Neural crest cell (in vitro differentiated cells): Measurements from ENCODE around the gene CHKA. TPM values are rescaled to one million over a fixed set of nuclear protein-coding genes. Genes with fewer than 3 reads are reported as not detected.
A peak's percentile ranks its signal among the peaks of the same experiment; 100 is the strongest.

Experiments
- DNase-seq: peaks from one replicate; pipeline ENCODE4 v3.0.0; 2021; ENCODE audit warnings: low read depth, mixed read lengths, low spot score
- H3K27ac Mint-ChIP-seq: one replicate; pipeline ENCODE4 v1.8.0; 2021; ENCODE audit warnings: mild to moderate bottlenecking, mixed read lengths; ENCODE audit not compliant: unreplicated experiment
- H3K27me3 Mint-ChIP-seq: 2 replicates; pipeline ENCODE4 v1.8.0; 2021; ENCODE audit warnings: low read depth, mild to moderate bottlenecking, mixed read lengths
- H3K36me3 Mint-ChIP-seq: 2 replicates; pipeline ENCODE4 v1.8.0; 2021; ENCODE audit warnings: low read depth, mild to moderate bottlenecking, mixed read lengths
- H3K4me1 Mint-ChIP-seq: 2 replicates; pipeline ENCODE4 v1.8.0; 2021; ENCODE audit warnings: mixed read lengths
- H3K4me3 Mint-ChIP-seq: one replicate; pipeline ENCODE4 v1.8.0; 2021; ENCODE audit warnings: mild to moderate bottlenecking, mixed read lengths
- H3K9me3 Mint-ChIP-seq: 2 replicates; pipeline ENCODE4 v1.8.0; 2021; ENCODE audit warnings: mixed read lengths
- total RNA-seq: library from RNA; stranded (reverse); gene quantifications from 2 replicates; pipeline ENCODE4 v1.2.1, GENCODE V29; 2021
- TF ChIP-seq, protein P1 (sequence below): fragments of 200-600 bp; sonication (generic); conservative IDR thresholded peaks from 2 replicates; pipeline ENCODE4 v1.5.0; 2021; ENCODE audit warnings: antibody characterized with exemption, mild to moderate bottlenecking

Gene CHKA
- total RNA-seq, 1 donor from 2014 or later: 44.2 TPM

DNA sequence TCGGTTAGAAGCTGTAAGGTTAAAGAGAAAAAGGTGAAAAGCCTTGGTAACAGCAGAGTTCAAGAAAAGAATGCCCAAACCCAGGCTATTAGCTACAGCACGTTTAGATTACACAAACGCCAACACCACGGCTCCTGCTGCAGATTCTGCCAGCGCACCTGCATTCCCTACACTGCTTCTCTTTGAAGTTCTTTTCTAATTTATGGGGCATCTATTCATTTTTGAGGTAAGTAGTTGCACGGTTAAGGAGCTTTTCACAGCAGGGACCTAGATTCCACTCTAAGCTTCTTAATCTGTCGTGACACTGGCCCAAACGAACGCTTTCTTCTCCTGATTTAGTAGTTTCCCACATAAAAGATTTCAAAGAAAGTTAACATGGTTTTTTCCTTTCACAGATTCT, 38.0 kb upstream of the CHKA start:
- H3K4me1 Mint-ChIP-seq: peaks cover 22% of the 10 kb centered on the region
- H3K27ac Mint-ChIP-seq: no peak overlapping the region
- no peak overlapping the region for H3K4me3 Mint-ChIP-seq
- H3K36me3 Mint-ChIP-seq: peaks cover 29% of the 10 kb centered on the region
- H3K9me3 Mint-ChIP-seq: no peaks in the 10 kb centered on the region
- TF ChIP-seq, protein P1, sequence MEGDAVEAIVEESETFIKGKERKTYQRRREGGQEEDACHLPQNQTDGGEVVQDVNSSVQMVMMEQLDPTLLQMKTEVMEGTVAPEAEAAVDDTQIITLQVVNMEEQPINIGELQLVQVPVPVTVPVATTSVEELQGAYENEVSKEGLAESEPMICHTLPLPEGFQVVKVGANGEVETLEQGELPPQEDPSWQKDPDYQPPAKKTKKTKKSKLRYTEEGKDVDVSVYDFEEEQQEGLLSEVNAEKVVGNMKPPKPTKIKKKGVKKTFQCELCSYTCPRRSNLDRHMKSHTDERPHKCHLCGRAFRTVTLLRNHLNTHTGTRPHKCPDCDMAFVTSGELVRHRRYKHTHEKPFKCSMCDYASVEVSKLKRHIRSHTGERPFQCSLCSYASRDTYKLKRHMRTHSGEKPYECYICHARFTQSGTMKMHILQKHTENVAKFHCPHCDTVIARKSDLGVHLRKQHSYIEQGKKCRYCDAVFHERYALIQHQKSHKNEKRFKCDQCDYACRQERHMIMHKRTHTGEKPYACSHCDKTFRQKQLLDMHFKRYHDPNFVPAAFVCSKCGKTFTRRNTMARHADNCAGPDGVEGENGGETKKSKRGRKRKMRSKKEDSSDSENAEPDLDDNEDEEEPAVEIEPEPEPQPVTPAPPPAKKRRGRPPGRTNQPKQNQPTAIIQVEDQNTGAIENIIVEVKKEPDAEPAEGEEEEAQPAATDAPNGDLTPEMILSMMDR: no peak
- H3K27me3 Mint-ChIP-seq: no peaks in the 10 kb centered on the region
- DNase-seq: no peak

- H3K27ac Mint-ChIP-seq: peak overlapping the region; percentile 68
- DNase-seq: no peak
- no peak overlapping the region for H3K4me3 Mint-ChIP-seq
- peaks cover 22% of the 10 kb centered on the region for H3K4me1 Mint-ChIP-seq
- H3K27me3 Mint-ChIP-seq: no peaks in the 10 kb centered on the region
- TF ChIP-seq, protein P1: no peak
- H3K9me3 Mint-ChIP-seq: no peaks in the 10 kb centered on the region
- H3K36me3 Mint-ChIP-seq: peaks cover 31% of the 10 kb centered on the region
These were observed 37.4 kb upstream of the CHKA start for GRCh38 chr11:68158580-68158979.

GRCh38 chr11:68153742-68154141, 32.6 kb upstream of the CHKA start:
- Mint-ChIP-seq H3K27ac (no peak overlapping the region), H3K4me3 (no peak overlapping the region), H3K4me1 (no peaks in the 10 kb centered on the region), H3K9me3 (no peaks in the 10 kb centered on the region), H3K36me3 (peaks cover 22% of the 10 kb centered on the region), H3K27me3 (no peaks in the 10 kb centered on the region)
- no peak for DNase-seq
- TF ChIP-seq, protein P1: no peak

DNA sequence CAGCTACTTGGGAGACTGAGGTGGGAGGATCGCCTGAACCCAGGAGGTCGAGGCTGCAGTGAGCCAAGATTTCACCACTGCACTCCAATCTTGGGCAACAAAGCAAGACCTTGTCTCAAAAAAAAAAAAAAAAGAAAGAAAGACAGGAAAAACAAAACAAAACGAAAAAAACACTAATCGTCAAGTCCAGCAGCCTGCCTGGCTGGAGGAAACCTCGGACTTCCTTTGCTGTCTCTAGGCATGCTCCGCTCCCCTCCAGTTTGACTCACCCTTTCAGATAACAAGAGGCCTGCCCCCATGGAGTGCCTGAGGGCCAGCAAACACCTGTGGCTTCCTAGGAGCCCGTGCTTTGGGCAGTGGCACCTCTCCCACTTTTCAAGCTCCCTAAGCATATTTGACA, 28.8 kb upstream of the CHKA start:
- TF ChIP-seq, protein P1: no peak
- H3K9me3 Mint-ChIP-seq: no peaks in the 10 kb centered on the region

GRCh38 chr11:68149417-68149816, 28.2 kb upstream of the CHKA start:
- H3K4me1 Mint-ChIP-seq: no peaks in the 10 kb centered on the region
- H3K36me3 Mint-ChIP-seq: peaks cover 5% of the 10 kb centered on the region
- no peak for DNase-seq
- H3K27me3 Mint-ChIP-seq: no peaks in the 10 kb centered on the region
- no peaks in the 10 kb centered on the region for H3K9me3 Mint-ChIP-seq
- TF ChIP-seq, protein P1: no peak
- no peak overlapping the region for H3K27ac Mint-ChIP-seq
- no peak overlapping the region for H3K4me3 Mint-ChIP-seq

More for the DNA sequence above, 28.8 kb upstream of the CHKA start:
- DNase-seq: no peak
- no peak overlapping the region for H3K27ac Mint-ChIP-seq
- H3K4me1 Mint-ChIP-seq: no peaks in the 10 kb centered on the region
- H3K4me3 Mint-ChIP-seq: no peak overlapping the region
- H3K36me3 Mint-ChIP-seq: peaks cover 6% of the 10 kb centered on the region
- H3K27me3 Mint-ChIP-seq: no peaks in the 10 kb centered on the region

DNA sequence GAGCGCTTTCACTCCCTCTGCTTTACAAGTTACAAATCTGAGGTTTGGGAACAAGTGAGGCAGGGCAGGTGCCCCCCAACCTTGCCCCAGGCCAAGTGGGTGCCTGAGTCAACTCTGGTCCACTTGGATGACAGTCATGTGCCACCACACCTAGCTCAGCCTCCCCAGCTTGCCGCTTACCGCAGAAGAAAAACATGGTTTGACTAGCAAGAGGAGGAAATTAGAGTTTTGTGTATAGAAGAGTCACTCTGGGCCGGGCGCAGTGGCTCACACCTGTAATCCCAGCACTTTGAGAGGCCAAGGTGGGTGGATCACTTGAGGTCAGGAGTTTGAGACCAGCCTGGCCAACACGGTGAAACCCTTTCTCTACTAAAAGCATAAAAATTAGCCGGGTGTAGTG, 27.7 kb upstream of the CHKA start:
- no peaks in the 10 kb centered on the region for H3K9me3 Mint-ChIP-seq
- H3K27me3 Mint-ChIP-seq: no peaks in the 10 kb centered on the region
- TF ChIP-seq, protein P1: no peak
- no peak for DNase-seq
- peaks cover 5% of the 10 kb centered on the region for H3K36me3 Mint-ChIP-seq
- H3K4me1 Mint-ChIP-seq: no peaks in the 10 kb centered on the region
- H3K4me3 Mint-ChIP-seq: no peak overlapping the region
- no peak overlapping the region for H3K27ac Mint-ChIP-seq
